ENCODE results near the gene CDX1.

DNA sequence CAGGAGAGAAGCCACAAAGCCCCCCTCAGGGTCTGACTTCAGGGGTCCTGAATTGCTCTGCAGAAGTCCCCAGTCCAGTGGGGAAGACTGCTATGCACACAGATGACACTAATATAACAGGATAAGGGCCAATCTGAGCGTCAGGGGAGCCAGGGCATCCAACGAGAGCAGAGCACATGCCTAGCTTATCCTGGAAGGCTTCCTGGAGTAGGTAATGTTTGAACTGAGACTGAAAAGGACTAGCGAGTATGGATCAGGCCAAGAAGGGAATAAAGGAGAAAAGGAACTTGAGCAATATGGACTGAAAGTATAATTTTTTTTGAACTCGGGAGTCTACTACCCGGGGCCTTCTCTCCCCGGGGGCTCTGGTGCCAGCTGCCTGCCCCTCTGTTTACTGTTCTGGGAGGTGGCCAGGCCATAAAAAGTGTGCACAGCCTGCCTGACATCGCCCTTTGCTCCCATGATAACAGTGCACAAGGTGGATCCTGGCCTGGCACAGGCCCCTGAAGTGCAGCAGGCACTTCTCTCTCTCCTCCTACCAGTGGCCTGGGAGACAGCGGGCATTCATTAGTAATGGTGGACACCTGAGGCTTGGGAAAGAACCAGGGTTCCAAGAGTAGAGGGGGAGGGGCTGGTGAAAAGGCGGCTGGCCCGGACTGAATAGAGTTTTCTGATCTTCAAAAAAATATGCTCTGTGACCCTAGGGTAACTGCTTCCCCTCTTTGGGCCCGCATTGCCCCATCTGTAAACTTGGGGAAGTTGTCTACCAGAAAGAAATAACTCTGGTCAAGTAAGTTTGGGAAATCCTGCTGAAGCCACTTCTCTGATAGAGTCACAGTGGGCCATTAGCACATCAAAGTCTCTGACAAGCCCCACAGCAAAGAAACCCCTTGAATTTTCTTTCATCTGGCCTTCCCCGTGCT lies 18.7 kb downstream of the CDX1 start:
- TF ChIP-seq, protein P1, sequence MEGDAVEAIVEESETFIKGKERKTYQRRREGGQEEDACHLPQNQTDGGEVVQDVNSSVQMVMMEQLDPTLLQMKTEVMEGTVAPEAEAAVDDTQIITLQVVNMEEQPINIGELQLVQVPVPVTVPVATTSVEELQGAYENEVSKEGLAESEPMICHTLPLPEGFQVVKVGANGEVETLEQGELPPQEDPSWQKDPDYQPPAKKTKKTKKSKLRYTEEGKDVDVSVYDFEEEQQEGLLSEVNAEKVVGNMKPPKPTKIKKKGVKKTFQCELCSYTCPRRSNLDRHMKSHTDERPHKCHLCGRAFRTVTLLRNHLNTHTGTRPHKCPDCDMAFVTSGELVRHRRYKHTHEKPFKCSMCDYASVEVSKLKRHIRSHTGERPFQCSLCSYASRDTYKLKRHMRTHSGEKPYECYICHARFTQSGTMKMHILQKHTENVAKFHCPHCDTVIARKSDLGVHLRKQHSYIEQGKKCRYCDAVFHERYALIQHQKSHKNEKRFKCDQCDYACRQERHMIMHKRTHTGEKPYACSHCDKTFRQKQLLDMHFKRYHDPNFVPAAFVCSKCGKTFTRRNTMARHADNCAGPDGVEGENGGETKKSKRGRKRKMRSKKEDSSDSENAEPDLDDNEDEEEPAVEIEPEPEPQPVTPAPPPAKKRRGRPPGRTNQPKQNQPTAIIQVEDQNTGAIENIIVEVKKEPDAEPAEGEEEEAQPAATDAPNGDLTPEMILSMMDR (IDR thresholded peaks at IDR 0.05): no peak
- TF ChIP-seq EZH2phosphoT487 (IDR thresholded peaks at IDR 0.05): no peak

All from neural progenitor cell (in vitro differentiated cells).